ENCODE data around the gene PRXL2B. TPM values are rescaled to one million over a fixed set of nuclear protein-coding genes. Genes with fewer than 3 reads are reported as not detected.
"Not testable (repeated sequence)": the region's sequence is repeated elsewhere in the genome, so short reads cannot be mapped to it uniquely, and the experiment has no call there.

PRXL2B gene
- total and polyA plus RNA-seq, 9 donors = 8.9 to 32.4 (median 22.9) TPM

DNA sequence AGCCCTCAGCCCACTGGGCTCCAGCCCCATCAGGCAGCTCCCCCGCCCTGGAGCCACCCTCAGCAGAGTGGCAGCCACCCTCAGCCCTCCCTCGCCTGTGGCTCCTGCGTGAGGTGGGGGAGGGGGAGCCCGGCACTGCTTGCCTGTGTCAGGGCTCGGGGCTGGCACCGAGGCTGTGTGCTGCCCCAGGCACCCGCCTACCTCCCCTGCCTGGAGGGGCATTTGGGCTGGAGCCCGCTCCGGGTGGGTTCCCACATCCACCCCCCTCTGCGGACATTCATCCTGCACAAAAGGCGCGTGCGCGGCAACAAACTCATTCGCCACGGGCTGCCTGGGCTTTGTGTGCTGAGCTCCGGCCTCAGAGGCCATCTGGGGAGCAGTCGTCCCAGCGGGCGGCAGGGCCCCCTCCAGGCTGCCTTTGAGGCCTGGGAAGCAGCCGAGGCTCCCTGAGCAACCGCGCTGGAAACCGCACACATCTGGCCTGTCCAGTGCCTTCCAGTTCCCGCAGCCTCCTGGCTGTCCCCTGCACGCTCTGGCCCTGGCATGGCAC lies 43.0 kb upstream of the PRXL2B start:
- Histone ChIP-seq H3K27ac (ENCODE audit: low read length) (peak overlapping the region; percentile 7), H3K4me1 (ENCODE audit: control insufficient read depth, insufficient read depth, low read length) (peaks cover 68% of the 10 kb centered on the region)
- WGBS (ENCODE audit: insufficient coverage) = 19% methylated on average over 23 of the region's 26 CpGs

DNA sequence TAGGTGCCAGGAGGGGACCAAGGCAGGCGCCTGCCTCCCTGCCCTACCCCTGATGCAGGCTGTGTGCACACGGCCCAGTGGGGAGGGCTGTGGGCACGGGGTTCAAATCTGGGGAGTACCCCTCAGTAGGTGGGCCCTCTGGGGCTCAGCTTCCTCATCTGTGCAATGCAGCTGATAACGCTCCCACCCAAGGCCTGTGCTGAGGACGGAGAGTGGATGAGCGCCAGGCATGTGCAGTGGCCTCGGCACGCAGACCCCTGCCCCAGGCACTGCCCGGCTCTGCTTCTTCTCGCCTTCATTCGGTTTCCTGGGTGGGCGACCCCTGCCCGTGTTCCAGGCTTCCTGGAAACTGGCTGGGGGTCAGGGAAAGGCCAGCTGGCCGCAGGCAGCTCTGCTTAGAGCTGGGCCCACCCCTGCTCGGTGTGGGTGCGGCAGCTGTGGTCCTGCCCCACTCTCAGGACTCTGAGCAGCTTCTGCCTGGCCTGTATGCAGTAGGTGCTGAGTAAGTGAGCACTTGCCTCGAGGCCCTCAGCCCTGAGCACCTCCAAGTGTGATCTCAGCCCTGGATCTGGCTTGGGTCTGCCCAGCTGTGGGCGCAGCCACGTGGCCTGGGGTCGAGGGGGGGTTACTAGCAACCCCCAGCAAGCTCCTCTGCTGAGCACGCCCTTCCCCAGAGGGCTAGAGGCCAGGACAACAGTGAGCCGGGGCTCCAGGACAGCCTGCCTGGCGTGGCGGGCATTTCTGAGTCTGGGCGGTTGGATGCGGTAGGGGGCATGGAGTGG lies 42.3 kb upstream of the PRXL2B start:
- peak overlapping the region; percentile 51 for H3K27ac ChIP-seq (ENCODE audit: low read length)
- H3K4me3 ChIP-seq (ENCODE audit: low read length) = no peak overlapping the region
- H3K4me1 ChIP-seq (ENCODE audit: control insufficient read depth, insufficient read depth, low read length) = peaks cover 75% of the 10 kb centered on the region
- peak; percentile 64 for DNase-seq
- H3K27me3 ChIP-seq (ENCODE audit: control insufficient read depth, insufficient read depth, low read length) = peaks cover 23% of the 10 kb centered on the region
- H3K9me3 ChIP-seq (replicated peaks; ENCODE audit: control insufficient read depth, low read depth, low read length) = no peaks in the 10 kb centered on the region
- 35% methylated on average over 24 of the region's 26 CpGs for WGBS (ENCODE audit: insufficient coverage)
- no peaks in the 10 kb centered on the region for H3K36me3 ChIP-seq (ENCODE audit: control insufficient read depth, insufficient read depth, low read length)

More for the DNA sequence above, 43.0 kb upstream of the PRXL2B start:
- no peaks in the 10 kb centered on the region for H3K36me3 ChIP-seq (ENCODE audit: control insufficient read depth, insufficient read depth, low read length)
- no peak for DNase-seq
- no peak overlapping the region for H3K4me3 ChIP-seq (ENCODE audit: low read length)
- no peaks in the 10 kb centered on the region for H3K9me3 ChIP-seq (replicated peaks; ENCODE audit: control insufficient read depth, low read depth, low read length)
- peaks cover 26% of the 10 kb centered on the region for H3K27me3 ChIP-seq (ENCODE audit: control insufficient read depth, insufficient read depth, low read length)

DNA sequence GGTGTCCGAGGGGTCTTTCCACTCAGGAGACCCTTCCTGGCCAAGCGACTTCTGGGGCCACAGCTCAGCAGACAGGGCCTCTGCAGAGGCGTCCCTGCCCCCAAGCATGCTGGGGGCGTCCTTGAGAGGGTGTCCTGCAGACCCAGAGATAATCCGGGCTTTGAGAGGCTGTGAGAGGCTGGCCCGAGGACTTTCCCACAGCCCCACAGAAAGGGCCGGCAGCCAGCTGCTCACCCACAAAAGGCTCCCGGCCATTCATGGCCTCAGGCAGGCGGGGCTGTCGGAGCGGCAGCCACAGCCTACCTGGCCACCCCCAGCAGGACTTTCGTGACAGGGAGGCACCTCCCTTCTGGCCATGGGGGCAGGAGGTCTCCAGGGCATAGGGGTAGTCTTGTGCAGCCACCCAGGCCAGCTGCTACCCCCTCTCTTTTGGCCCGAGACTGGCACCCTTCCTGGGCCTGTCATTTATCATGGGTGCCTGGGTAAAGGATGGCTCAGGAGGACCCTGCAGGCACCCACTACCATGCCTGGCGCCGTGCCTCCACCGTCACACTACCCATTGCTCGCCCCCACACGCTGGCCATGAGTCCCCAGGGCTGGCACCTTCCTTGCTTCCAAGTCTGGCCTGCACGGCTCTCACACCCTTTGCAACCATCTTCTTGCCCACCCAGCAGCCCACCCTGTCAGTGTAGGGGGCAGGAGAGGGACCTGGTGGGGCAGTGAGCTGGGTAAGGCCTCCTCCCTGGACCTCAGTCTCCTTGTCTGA lies 41.5 kb upstream of the PRXL2B start:
- Histone ChIP-seq H3K36me3 (ENCODE audit: control insufficient read depth, insufficient read depth, low read length) (no peaks in the 10 kb centered on the region), H3K27ac (ENCODE audit: low read length) (peak overlapping the region; percentile 51), H3K4me1 (ENCODE audit: control insufficient read depth, insufficient read depth, low read length) (peaks cover 75% of the 10 kb centered on the region), H3K9me3 (replicated peaks; ENCODE audit: control insufficient read depth, low read depth, low read length) (no peaks in the 10 kb centered on the region), H3K4me3 (ENCODE audit: low read length) (no peak overlapping the region), H3K27me3 (ENCODE audit: control insufficient read depth, insufficient read depth, low read length) (peaks cover 22% of the 10 kb centered on the region)
- WGBS (ENCODE audit: insufficient coverage) = 52% methylated on average over 15 of the region's 19 CpGs
- no peak for DNase-seq

DNA sequence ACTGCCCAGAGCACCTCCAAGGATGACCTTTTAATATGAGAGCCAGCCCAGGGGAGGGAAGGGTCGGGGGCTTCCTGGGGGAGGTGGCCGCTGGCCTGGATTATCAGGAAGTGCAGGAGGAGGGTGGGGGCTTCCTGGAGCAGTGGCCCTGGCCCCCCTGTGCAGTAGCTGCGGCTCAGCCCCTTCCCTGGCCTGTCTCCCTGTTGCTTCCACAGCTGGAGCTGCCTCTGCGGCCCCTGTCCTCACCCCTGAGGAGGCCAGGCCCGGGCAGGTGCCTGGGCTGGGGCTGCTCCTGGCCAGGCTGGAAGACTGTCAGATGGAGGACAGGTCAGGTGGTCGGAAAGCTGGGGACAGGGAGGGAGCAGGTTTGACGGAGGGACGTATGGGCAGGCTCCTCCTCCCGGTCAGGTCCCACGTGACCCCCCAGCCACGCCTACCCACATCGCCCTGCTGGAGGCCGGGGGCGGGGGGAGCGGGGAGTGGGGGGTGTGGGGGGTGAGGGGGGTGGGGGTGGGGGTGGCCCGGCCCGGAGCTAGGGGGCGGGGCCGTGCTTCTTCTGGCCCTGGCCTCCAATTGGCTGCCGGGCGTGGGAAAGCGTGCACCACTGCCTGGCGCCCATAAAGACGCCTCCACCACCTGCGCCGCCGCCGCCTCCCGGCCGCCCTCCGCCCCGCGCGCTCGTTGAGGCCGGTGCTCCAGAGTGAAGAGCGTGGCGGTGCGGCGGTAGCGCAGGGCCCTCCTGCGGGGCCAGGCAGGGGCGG lies 40.6 kb upstream of the PRXL2B start:
- WGBS (ENCODE audit: insufficient coverage) = 3% methylated on average over 29 of the region's 43 CpGs
- Histone ChIP-seq H3K27ac (ENCODE audit: low read length) (peak overlapping the region; percentile 37), H3K4me3 (ENCODE audit: low read length) (no peak overlapping the region), H3K4me1 (ENCODE audit: control insufficient read depth, insufficient read depth, low read length) (peaks cover 72% of the 10 kb centered on the region), H3K27me3 (ENCODE audit: control insufficient read depth, insufficient read depth, low read length) (peaks cover 18% of the 10 kb centered on the region), H3K36me3 (ENCODE audit: control insufficient read depth, insufficient read depth, low read length) (no peaks in the 10 kb centered on the region), H3K9me3 (replicated peaks; ENCODE audit: control insufficient read depth, low read depth, low read length) (no peaks in the 10 kb centered on the region)
- DNase-seq = peak; percentile 85

DNA sequence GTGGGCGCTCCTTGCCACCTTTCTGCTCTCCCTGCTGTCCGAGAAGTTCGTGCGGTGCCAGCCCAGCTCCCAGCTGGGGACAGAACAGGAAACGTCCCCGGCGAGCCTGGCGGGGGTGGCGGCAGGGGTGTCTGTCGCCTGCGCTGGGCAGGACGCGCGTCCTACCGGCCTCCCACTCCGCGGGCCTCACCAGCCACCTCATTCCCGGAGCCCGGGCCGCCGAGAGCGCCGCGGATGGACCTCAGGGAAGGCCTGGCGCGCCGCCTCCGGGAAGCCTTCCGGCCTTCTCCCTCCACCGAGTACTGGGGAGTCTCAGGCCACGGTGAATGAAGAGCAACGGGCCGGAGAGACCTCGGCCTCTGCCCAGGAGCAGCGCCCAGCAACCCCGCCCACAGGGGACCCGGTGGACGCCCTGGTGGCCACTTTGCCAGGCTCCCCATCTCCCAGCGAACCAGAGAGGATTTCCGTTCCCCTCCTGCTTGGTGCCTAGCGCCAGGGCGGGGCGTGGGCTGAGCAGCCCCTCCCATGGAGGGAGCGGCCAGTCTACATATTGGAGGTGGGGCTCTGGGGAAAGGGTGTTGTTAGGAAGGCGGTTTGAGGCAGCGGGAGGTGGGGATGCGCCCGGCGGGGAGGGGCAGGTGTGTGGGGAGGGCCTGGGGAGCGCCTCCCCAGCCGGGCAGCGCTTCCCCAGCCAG lies 39.9 kb upstream of the PRXL2B start:
- H3K4me1 ChIP-seq (ENCODE audit: control insufficient read depth, insufficient read depth, low read length) = peaks cover 69% of the 10 kb centered on the region
- H3K27ac ChIP-seq (ENCODE audit: low read length) = peak overlapping the region; percentile 85
- no peaks in the 10 kb centered on the region for H3K9me3 ChIP-seq (replicated peaks; ENCODE audit: control insufficient read depth, low read depth, low read length)
- H3K27me3 ChIP-seq (ENCODE audit: control insufficient read depth, insufficient read depth, low read length) = peaks cover 15% of the 10 kb centered on the region
- no peaks in the 10 kb centered on the region for H3K36me3 ChIP-seq (ENCODE audit: control insufficient read depth, insufficient read depth, low read length)
- peak overlapping the region; percentile 24 for H3K4me3 ChIP-seq (ENCODE audit: low read length)
- WGBS (ENCODE audit: insufficient coverage) = under 1% methylated on average over 49 of the region's 52 CpGs
- peak; percentile 89 for DNase-seq

DNA sequence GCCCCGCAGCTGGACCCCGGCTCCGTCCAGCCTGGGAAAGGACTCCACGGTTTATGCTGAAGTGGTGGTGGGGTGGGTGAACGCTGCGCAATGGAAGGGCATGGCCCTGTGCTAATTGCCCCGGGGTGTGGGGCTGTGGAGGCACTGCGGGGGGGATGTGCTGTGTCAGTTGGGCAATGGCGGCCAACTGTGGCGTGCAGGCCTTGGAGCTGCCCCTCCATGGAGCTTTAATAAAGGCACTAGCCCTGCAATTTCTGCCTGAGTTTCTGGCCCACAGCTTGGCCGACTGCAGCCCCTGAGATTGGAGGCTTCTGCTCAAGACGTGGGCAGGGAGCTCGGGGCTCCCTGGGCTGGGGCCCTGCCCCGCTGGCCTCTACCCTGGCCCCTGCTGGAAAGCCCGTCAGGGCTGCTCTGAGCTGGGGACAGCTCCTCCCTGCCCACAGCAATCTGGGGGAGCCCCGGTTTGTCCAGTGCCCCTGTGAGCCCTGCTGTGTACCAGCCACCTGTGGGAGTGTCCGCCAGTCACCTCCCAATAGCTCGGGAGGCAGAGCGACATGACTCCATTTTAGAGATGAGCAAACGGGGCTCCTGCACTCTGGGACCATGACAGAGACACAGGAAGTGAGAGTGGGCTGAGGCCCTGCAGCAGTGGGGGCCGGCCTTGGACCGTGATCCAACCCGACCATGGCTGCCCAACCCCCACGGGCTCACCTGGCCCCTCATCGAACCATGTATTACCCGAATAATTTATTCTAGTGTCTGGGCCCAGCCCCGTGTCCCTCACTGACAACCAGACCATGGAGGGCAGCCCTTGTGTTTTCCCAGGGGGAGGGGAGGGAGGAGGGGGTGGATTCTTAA lies 39.1 kb upstream of the PRXL2B start:
- 14% methylated on average over 20 of the region's 27 CpGs for WGBS (ENCODE audit: insufficient coverage)
- H3K27ac ChIP-seq (ENCODE audit: low read length) = peak overlapping the region; percentile 85
- peaks cover 66% of the 10 kb centered on the region for H3K4me1 ChIP-seq (ENCODE audit: control insufficient read depth, insufficient read depth, low read length)
- H3K36me3 ChIP-seq (ENCODE audit: control insufficient read depth, insufficient read depth, low read length) = no peaks in the 10 kb centered on the region
- DNase-seq = no peak
- H3K4me3 ChIP-seq (ENCODE audit: low read length) = no peak overlapping the region
- H3K9me3 ChIP-seq (replicated peaks; ENCODE audit: control insufficient read depth, low read depth, low read length) = no peaks in the 10 kb centered on the region
- peaks cover 15% of the 10 kb centered on the region for H3K27me3 ChIP-seq (ENCODE audit: control insufficient read depth, insufficient read depth, low read length)

DNA sequence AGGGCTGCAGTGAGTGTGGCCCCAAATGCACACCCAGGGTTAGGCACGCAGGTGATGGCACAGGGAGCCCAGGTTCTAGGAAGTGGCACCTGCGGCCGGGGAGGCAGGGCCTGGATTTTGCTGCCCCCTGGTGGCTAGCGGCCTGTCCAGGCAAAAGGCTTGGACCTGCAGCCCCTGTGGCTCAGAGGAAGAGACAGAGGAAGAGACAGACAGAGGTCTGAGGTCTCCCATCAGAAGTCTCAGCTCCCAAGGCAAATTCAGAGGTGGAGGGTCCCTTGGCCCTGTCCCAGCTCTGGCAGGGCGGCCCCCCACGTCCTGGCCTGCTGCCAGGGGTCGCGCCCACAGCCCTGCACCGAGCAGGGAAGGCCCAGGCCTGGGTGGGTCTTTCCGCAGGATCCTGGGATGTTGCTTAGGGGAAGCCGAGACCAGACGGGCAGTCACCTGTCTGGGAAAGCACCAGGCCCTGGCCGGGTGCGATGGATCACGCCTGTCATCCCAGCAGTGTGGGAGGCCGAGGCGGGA lies 38.4 kb upstream of the PRXL2B start:
- H3K27me3 ChIP-seq (ENCODE audit: control insufficient read depth, insufficient read depth, low read length) = peaks cover 12% of the 10 kb centered on the region
- no peaks in the 10 kb centered on the region for H3K9me3 ChIP-seq (replicated peaks; ENCODE audit: control insufficient read depth, low read depth, low read length)
- peak overlapping the region; percentile 85 for H3K27ac ChIP-seq (ENCODE audit: low read length)
- no peaks in the 10 kb centered on the region for H3K36me3 ChIP-seq (ENCODE audit: control insufficient read depth, insufficient read depth, low read length)
- 23% methylated on average over 14 of the region's 17 CpGs for WGBS (ENCODE audit: insufficient coverage)
- H3K4me3 ChIP-seq (ENCODE audit: low read length) = no peak overlapping the region
- peaks cover 60% of the 10 kb centered on the region for H3K4me1 ChIP-seq (ENCODE audit: control insufficient read depth, insufficient read depth, low read length)
- peak; percentile 85 for DNase-seq

DNA sequence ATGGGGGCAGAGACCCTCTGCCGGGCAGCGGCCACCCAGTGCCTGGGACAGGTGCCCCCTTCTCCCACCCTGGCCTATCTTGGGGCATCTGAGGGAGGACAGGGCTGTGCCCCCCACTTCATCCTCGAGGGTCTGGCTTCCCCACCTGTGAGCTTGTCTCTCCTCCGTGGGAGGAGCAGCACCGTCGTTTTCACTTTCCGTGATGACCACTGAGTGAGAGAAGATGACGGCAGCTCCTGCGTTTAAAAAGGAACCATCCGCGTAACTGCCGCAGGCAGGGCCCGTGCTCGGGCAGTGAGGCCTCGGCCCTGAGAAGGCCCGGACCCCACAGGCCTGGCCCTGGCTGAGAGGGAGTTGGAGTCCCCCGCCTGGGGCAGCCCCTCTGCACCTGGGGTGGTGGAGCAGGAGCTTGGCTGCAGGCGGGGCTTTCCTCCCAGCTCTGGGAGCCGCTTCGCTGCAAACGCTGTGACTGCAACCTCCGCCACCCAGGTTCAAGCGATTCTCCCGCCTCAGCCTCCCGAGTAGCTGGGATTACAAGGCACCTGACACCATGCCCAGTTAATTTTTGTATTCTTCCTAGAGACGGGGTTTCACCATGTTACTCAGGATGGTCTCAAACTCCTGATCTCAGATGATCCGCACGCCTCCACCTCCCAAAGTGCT lies 37.1 kb upstream of the PRXL2B start:
- not testable (repeated sequence) for H3K9me3 ChIP-seq (replicated peaks; ENCODE audit: control insufficient read depth, low read depth, low read length); H3K4me3 ChIP-seq (ENCODE audit: low read length); H3K36me3 ChIP-seq (ENCODE audit: control insufficient read depth, insufficient read depth, low read length); DNase-seq
- Histone ChIP-seq H3K27me3 (ENCODE audit: control insufficient read depth, insufficient read depth, low read length) (peaks cover 14% of the 10 kb centered on the region), H3K27ac (ENCODE audit: low read length) (peak overlapping the region; percentile 85), H3K4me1 (ENCODE audit: control insufficient read depth, insufficient read depth, low read length) (peaks cover 48% of the 10 kb centered on the region)
- WGBS (ENCODE audit: insufficient coverage) = 66% methylated on average over 16 of the region's 28 CpGs

Data from muscle of leg (tissue), 11 donors.